NCI-H2029 (cell line): ENCODE results near the gene TBPL1.
"Not testable (repeated sequence)": the region's sequence is repeated elsewhere in the genome, so short reads cannot be mapped to it uniquely, and the experiment has no call there.

Source experiments
- DNase-seq: peaks from one replicate; lab custom pipeline; 2025; lab: John Stamatoyannopoulos, UW

The TBPL1 gene

DNA sequence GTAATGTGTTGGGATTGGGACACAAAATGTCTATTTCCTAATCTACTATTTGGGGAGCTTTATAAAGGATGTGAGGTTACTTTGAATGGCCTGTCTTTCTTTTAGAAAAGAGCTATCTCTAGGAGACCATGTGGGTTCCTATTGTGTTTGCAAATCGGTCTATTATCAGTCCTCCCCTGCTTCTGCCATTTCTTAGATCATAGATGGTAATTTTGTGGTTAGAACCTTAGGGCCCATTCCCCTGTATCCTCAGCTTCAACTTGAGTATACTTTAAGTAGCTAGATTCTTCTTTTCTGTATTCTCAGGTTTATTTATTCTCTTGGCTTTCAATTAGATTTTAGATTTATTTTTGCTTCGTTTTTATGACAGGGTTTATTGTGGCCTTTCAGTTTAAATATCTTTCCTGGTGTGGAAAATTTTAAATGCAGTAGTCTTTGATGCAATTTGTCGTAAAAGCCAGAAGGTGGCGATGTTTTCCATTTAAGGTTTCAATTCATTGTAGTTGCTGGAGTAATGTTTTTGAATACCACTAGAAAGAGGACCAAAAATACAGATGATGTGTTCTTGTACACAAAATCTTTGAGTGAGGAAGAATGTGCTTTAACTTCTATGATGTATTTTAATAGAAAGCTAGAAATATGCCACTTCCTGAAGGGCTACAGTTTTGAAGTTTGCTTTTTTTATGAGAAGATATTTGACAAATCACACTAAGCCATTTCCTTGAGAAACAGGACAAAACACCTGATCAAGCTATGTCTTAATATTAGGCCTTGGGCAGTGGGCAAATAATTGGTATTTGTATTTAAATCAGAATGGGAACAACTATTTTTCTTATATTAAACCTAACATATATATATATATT lies 20.3 kb downstream of the TBPL1 start:
- DNase-seq, result peak; percentile 14

GRCh38 chr6:133977983-133978895 lies 25.2 kb downstream of the TBPL1 start:
- no peak for DNase-seq

GRCh38 chr6:133978896-133979240 lies 25.8 kb downstream of the TBPL1 start:
- DNase-seq, result no peak

GRCh38 chr6:133979269-133979963 lies 26.4 kb downstream of the TBPL1 start:
- DNase-seq, result not testable (repeated sequence)

- DNase-seq, result no peak
Observed at GRCh38 chr6:133980168-133980567, 27.1 kb downstream of the TBPL1 start.

DNA sequence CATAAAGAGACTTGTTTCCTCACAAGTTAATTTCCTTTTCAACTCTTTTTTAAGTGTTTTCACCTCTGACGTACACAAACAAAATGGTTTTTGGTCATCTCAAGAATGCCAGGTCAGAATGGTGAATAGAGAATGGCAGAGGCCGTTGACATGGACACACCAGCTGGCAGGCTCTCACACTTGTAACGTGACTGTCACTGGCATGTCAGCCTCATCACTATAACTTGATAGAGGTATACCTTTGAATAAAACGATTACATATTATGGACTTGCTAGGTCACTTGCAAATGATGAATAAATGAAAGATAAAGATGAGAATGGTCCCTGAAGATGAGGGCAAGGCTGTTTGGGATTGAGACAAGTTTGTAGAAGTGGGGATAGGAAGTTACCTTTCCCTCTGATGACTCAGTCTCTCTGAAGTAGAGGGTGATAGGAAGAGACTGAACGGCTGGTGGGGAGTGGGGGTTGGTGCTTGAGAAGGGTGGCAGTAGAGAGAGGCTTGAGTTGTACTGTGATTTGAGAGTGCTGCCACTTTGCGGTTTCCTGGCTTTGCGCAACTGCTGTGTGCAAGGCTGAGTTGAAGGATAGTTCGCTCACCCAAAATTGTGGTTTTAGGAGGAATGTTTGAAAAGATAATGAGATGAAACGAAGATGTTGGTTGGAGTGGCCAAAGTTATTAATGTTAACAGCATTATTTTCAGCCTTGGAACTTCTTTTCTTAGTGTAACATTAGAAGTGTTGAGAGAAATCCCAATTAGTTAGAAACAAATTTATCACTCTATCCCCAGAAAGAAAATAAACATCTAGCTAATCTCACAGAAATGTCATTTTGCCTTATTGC lies 30.3 kb downstream of the TBPL1 start:
- no peak for DNase-seq

GRCh38 chr6:133985970-133986369 lies 32.9 kb downstream of the TBPL1 start:
- DNase-seq, result no peak

DNA sequence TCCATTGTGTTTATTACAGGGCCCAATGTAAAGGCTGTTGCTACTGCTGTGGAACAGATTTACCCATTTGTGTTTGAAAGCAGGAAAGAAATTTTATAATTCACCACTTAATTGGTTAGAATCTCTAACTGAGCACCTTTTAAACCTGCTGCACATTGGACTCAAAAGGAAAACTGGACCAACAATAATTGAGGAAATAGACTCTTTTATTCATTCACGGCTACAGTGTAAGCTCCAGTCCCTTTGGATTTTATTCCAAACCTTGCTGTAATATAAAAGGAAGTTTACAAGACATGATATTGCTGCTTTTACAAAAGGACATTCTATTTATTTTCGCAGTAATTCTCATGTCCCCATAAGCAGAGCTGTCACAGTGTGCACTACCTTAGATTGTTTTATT lies 33.9 kb downstream of the TBPL1 start:
- DNase-seq, result no peak

- DNase-seq, result no peak
Observed at GRCh38 chr6:133989525-133989924, 36.5 kb downstream of the TBPL1 start.

DNA sequence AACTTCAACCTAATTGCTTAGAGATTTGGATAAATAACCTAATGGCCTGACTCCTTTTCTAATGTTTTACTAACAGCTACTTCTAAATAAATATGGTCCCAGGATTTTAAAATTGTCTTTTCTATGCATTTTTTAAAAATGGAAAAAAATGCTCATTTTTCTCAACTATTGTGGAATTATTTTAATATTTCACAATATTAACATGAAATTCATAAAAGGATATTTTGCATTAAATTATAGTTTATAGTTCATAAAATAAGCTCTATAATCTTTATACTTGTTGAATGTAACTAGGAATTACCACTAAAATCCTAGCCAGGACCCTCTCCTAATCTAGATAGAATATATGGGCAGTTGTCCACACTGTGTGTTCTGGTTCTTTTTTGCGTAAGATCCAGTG lies 37.3 kb downstream of the TBPL1 start:
- DNase-seq, result no peak

- no peak for DNase-seq
Observed at GRCh38 chr6:133991096-133991593, 38.1 kb downstream of the TBPL1 start.

DNA sequence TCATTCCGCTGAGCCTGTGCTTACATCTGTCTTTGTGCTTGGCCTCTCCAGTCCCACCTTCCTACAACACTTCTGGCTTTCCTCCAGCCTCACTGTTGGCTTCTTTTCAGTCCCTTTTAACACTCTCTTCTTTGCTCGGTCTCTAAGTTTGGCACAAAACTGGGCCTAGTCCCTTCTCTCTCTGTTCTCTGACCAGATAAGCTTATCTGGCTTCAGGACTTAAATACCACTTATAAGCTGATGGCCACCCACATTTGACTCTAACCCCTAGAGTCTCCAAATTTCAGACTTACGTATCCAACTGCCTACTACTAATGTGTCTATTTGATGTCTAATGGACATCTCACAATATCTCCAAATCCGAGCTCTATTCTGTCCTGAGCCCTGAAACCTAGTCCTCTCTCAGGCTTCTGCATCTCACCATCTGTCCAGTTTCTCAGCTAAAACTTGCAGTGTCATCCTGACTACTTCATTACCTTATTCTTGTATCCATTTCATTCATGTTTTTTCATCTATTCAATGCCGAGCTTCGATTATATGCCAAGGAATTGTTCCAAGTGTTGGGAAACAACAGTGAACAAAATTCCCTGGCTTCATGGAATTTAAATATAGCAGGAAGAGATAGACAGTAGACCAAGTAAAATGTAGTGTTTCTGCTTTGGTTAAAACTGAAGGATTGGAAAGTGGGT lies 40.1 kb downstream of the TBPL1 start:
- no peak for DNase-seq

DNA sequence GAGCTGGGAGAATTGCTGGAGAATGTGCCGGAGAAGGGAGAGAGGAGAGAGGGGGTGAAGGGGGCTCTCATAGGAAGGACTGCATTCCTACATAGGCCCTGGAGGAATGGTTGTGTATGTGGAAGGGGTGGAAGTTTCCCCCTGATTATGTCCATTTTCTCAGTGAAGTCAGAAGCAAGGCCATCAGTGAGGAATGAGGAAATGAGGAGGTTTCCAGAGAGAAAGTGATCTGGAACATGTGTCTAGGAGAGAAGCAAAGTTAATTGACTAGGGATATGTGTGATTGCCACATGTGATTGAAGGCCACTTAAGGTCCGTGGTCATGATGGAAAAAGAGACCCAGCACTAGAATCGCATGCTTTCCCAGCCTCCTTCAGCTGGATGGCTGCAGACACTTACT lies 42.3 kb downstream of the TBPL1 start:
- no peak for DNase-seq

- DNase-seq, result no peak
Observed at GRCh38 chr6:133995758-133996157, 42.7 kb downstream of the TBPL1 start.

GRCh38 chr6:133997267-133997666 lies 44.2 kb downstream of the TBPL1 start:
- DNase-seq, result no peak

DNA sequence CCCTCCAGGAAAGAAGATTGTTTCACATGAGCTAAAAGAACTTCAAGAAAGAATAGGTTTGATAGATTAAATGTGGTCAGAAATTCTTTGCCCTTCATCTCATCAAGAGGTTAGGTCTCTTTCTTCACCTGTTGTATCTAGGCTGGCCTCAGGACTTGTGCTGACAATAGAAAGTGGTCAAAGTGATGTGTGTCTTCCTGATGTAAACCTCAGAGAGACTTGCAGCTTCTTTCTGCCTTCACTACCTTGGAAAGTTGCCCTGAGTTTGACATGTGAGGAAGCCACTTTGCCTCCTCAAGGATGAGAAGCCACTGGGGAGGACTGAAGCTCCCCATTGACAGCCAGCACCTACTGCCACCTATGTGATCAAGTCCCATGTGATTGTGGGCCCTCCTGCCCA lies 46.3 kb downstream of the TBPL1 start:
- DNase-seq, result no peak

DNA sequence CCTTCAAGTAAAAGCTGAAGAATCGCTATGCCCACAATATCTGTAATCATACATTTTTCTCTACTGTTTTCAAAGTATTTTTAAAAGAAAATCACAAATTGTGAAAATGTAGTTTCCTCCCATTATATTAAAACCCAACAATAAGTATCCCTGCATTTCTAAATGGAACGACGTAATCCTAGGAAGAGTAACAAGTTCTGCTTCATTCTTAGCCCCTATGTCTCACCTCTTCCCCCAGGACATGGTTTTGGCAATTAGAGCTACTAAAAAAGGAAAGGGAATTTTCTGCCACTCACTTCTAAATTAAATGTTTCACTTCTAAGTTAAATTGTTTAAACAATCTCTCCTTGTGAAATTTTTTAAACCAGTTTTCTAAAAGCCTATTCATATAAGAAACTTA lies 47.4 kb downstream of the TBPL1 start:
- DNase-seq, result no peak

DNA sequence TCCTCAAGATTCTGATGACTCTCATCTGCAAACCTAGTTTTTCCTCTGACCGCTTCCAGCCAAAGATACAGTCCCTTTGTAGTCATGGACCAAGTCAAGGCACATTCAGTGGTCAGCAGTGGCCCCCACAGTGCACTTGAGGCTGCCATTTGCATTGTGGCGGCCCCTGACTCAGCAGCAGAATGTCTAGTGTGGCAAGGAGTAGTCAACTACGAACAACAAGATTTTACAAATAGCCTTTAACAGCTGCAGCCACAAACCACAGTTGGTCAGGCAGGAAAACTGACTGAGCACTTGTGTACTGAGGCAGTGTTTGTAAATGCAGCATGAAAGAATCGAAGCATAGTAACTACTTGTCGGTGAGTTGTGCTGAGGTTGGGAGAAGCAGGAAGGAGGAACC lies 49.8 kb downstream of the TBPL1 start:
- DNase-seq, result no peak

DNA sequence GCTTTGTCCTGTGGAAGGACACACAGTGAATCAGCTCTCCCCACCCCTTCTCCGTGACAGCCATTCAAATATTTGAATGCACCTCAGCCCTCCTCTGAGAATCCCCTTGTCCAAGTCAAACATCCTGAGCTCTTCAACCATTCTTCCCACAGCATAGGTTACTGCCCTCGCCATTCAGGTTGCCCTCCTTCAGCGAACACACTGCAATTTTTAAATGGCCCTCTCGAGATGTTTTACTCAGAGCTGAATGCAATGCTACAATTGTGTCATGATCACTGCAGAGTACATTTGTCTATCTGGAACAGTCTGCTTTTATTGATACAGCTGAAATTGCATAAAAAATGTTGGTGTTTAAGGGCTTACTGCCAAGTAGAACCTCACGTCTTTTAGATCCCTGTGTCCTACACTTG lies 50.5 kb downstream of the TBPL1 start:
- DNase-seq, result peak; percentile 68

DNA sequence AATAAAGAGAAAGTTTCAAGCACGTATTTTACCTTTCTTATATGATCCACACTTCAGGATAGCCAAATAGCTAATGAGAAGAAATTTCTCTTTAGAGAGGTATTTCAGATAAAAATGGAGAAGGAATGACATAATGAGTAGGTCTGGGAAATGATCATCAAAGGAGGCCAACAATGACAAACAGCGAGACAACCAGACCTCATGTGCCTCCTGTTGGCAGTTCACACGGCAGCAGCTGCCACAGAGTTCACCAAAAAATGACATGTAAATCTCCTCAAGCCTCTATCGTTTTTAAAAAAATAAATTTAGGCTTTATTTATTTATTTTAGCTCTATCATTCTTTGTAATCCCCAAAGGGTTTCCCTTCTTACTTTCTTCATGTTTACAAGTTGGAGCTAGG lies 51.7 kb downstream of the TBPL1 start:
- DNase-seq, result no peak

DNA sequence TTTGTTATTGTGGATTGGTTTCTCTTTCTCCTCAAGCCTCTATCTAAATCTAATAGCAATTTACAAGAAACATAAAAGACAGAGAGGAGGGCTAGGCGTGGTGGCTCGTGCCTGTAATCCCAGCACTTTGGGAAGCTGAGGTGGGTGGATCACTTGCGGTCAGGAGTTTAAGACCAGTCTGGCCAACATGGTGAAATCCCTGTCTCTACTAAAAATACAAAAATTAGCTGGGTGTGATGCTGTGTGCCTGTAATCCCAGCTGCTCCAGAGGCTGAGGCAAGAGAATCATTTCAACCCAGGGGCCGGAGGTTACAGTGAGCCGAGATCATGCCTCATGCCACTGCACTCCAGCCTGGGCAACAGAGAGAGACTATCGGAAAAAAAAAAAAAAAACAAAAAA lies 52.8 kb downstream of the TBPL1 start:
- no peak for DNase-seq
